Stimulated activated CD8-positive, alpha-beta memory T cell treated with anti-CD3 and anti-CD28 coated beads, Interleukin-4, amount 100 ng/mL, for 4 hours (primary cell): ENCODE data around the gene HOXA6.
A peak's percentile ranks its signal among the peaks of the same experiment; 100 is the strongest.

Experiments
- DNase-seq, 2 donors: peaks; one replicate each; pipeline ENCODE4 v3.0.0-alpha.2; 2020; ENCODE audit warnings: low read depth in 2 of 2, low spot score in 1 of 2

Gene HOXA6

GRCh38 chr7:27141137-27141922 lies 6.2 kb downstream of the HOXA6 start:
- DNase-seq, result no peak

- DNase-seq, result no peak
Measured at GRCh38 chr7:27140126-27140857, 7.3 kb downstream of the HOXA6 start.

- DNase-seq, result no peak
Measured at GRCh38 chr7:27139334-27140125, 8.0 kb downstream of the HOXA6 start.

- DNase-seq, result no peak
Measured at GRCh38 chr7:27138985-27139333, 8.6 kb downstream of the HOXA6 start.

- DNase-seq, result no peak
Measured at GRCh38 chr7:27138472-27138871, 9.1 kb downstream of the HOXA6 start.

GRCh38 chr7:27137640-27138315 lies 9.8 kb downstream of the HOXA6 start:
- no peak for DNase-seq

- DNase-seq, result no peak
Measured at GRCh38 chr7:27134392-27134791, 13.2 kb downstream of the HOXA6 start.

- no peak for DNase-seq
Measured at GRCh38 chr7:27133409-27134231, 14.0 kb downstream of the HOXA6 start.

- DNase-seq, result no peak
Measured at GRCh38 chr7:27132978-27133377, 14.6 kb downstream of the HOXA6 start.

GRCh38 chr7:27132214-27132613 lies 15.4 kb downstream of the HOXA6 start:
- no peak for DNase-seq

GRCh38 chr7:27131390-27131819 lies 16.2 kb downstream of the HOXA6 start:
- DNase-seq, result no peak

- peak; percentile 22 to 58 for DNase-seq
Measured at GRCh38 chr7:27130540-27131389, 16.8 kb downstream of the HOXA6 start, which contains the start of gene HOXA4. TSS of gene HOXA4 (minus strand) at chr7:27130757. CDS start at chr7:27130733, 24 bp downstream.

- DNase-seq, result no peak
Measured at GRCh38 chr7:27129729-27130539, 17.6 kb downstream of the HOXA6 start.

GRCh38 chr7:27128776-27129728 lies 18.5 kb downstream of the HOXA6 start:
- no peak for DNase-seq

- DNase-seq, result no peak
Measured at GRCh38 chr7:27128034-27128433, 19.5 kb downstream of the HOXA6 start.

GRCh38 chr7:27126596-27127327 lies 20.8 kb downstream of the HOXA6 start:
- no peak for DNase-seq

- no peak for DNase-seq
Measured at GRCh38 chr7:27125986-27126394, 21.6 kb downstream of the HOXA6 start.
